Activated T-helper 17 cell treated with anti-CD3 and anti-CD28 coated beads, Interleukin-2, amount 50 U/mL, for 72 hours (primary cell): ENCODE measurements around the gene CCDC186. TPM values are rescaled to one million over a fixed set of nuclear protein-coding genes. Genes with fewer than 3 reads are reported as not detected.

Experiments
- ATAC-seq: fragments of 150-1000 bp; cut with Tn5 transposase; replicated peaks from 2 replicates; pipeline ENCODE4 v1.10.0; 2021; ENCODE audit warnings: mild to moderate bottlenecking, moderate library complexity
- H3K27ac Mint-ChIP-seq: one replicate; pipeline ENCODE4 v1.8.0; 2022; ENCODE audit warnings: mixed read lengths
- H3K27me3 Mint-ChIP-seq: one replicate; pipeline ENCODE4 v1.8.0; 2022; ENCODE audit warnings: mixed read lengths
- H3K36me3 Mint-ChIP-seq: one replicate; pipeline ENCODE4 v1.8.0; 2022; ENCODE audit warnings: low read depth, mild to moderate bottlenecking, mixed read lengths
- H3K4me1 Mint-ChIP-seq: one replicate; pipeline ENCODE4 v1.8.0; 2022; ENCODE audit warnings: mixed read lengths
- H3K4me3 Mint-ChIP-seq: one replicate; pipeline ENCODE4 v1.8.0; 2022; ENCODE audit warnings: mild to moderate bottlenecking, mixed read lengths
- H3K9me3 Mint-ChIP-seq: one replicate; pipeline ENCODE4 v1.8.0; 2022; ENCODE audit warnings: mixed read lengths
- total RNA-seq, 2 donors: library from RNA; stranded (reverse); gene quantifications; one replicate each; pipeline ENCODE4 v1.2.3, GENCODE V29; 2022

The CCDC186 gene
- total RNA-seq, 2 donors from 2014 or later: 10.8 to 14.8 TPM

GRCh38 chr10:114184276-114184675, 10.3 kb upstream of the CCDC186 start:
- Mint-ChIP-seq H3K27ac (no peak overlapping the region), H3K4me1 (no peaks in the 10 kb centered on the region), H3K4me3 (no peak overlapping the region), H3K27me3 (peaks cover 4% of the 10 kb centered on the region), H3K9me3 (no peaks in the 10 kb centered on the region), H3K36me3 (no peaks in the 10 kb centered on the region)
- no peak for ATAC-seq

- no peak overlapping the region for H3K27ac Mint-ChIP-seq
- H3K9me3 Mint-ChIP-seq: no peaks in the 10 kb centered on the region
- peaks cover 4% of the 10 kb centered on the region for H3K27me3 Mint-ChIP-seq
- no peak for ATAC-seq
- no peaks in the 10 kb centered on the region for H3K4me1 Mint-ChIP-seq
- no peaks in the 10 kb centered on the region for H3K36me3 Mint-ChIP-seq
- H3K4me3 Mint-ChIP-seq: no peak overlapping the region
Measured at GRCh38 chr10:114183563-114183962, 9.6 kb upstream of the CCDC186 start.

GRCh38 chr10:114181971-114182370, 8.0 kb upstream of the CCDC186 start:
- no peaks in the 10 kb centered on the region for H3K9me3 Mint-ChIP-seq
- no peaks in the 10 kb centered on the region for H3K27me3 Mint-ChIP-seq
- ATAC-seq: no peak

GRCh38 chr10:114180937-114181336, 6.9 kb upstream of the CCDC186 start:
- Mint-ChIP-seq H3K9me3 (no peaks in the 10 kb centered on the region), H3K4me1 (peaks cover 1% of the 10 kb centered on the region), H3K27ac (peak overlapping the region; percentile 36), H3K27me3 (no peaks in the 10 kb centered on the region), H3K4me3 (no peak overlapping the region), H3K36me3 (no peaks in the 10 kb centered on the region)
- ATAC-seq: peak; percentile 74

More at GRCh38 chr10:114181971-114182370, 8.0 kb upstream of the CCDC186 start:
- Mint-ChIP-seq H3K36me3 (no peaks in the 10 kb centered on the region), H3K4me1 (no peaks in the 10 kb centered on the region), H3K27ac (no peak overlapping the region), H3K4me3 (no peak overlapping the region)

GRCh38 chr10:114179747-114180146, 5.7 kb upstream of the CCDC186 start:
- Mint-ChIP-seq H3K9me3 (no peaks in the 10 kb centered on the region), H3K27me3 (no peaks in the 10 kb centered on the region), H3K4me3 (no peak overlapping the region), H3K4me1 (peaks cover 11% of the 10 kb centered on the region), H3K36me3 (no peaks in the 10 kb centered on the region), H3K27ac (no peak overlapping the region)
- ATAC-seq: no peak

GRCh38 chr10:114179148-114179547, 5.1 kb upstream of the CCDC186 start, which contains the start of gene TDRD1:
TSS of gene TDRD1 (plus strand) at chr10:114179353. CDS start at chr10:114187832, 8,479 bp downstream.
- no peak for ATAC-seq
- no peak within 1 kb of the TSS for H3K27ac Mint-ChIP-seq
- H3K9me3 Mint-ChIP-seq: no peaks in the 10 kb centered on the region
- H3K27me3 Mint-ChIP-seq: no peaks in the 10 kb centered on the region
- no peaks in the 10 kb centered on the region for H3K36me3 Mint-ChIP-seq
- no peak within 1 kb of the TSS for H3K4me3 Mint-ChIP-seq
- peaks cover 14% of the 10 kb centered on the region for H3K4me1 Mint-ChIP-seq

GRCh38 chr10:114176511-114176910, 2.5 kb upstream of the CCDC186 start:
- Mint-ChIP-seq H3K4me3 (no peak overlapping the region), H3K27me3 (no peaks in the 10 kb centered on the region), H3K9me3 (no peaks in the 10 kb centered on the region), H3K4me1 (peaks cover 23% of the 10 kb centered on the region), H3K27ac (no peak overlapping the region), H3K36me3 (peaks cover 4% of the 10 kb centered on the region)
- ATAC-seq: no peak

GRCh38 chr10:114175667-114176066, 1.7 kb upstream of the CCDC186 start:
- Mint-ChIP-seq H3K4me1 (peaks cover 23% of the 10 kb centered on the region), H3K4me3 (peak overlapping the region; percentile 94), H3K27ac (no peak overlapping the region), H3K9me3 (no peaks in the 10 kb centered on the region), H3K36me3 (peaks cover 4% of the 10 kb centered on the region), H3K27me3 (no peaks in the 10 kb centered on the region)
- ATAC-seq: no peak

GRCh38 chr10:114174695-114175188, 739 bp upstream of the CCDC186 start:
- H3K27ac Mint-ChIP-seq: peak overlapping the region; percentile 99
- no peaks in the 10 kb centered on the region for H3K27me3 Mint-ChIP-seq
- H3K4me1 Mint-ChIP-seq: peaks cover 23% of the 10 kb centered on the region
- peak overlapping the region; percentile 94 for H3K4me3 Mint-ChIP-seq
- H3K36me3 Mint-ChIP-seq: peaks cover 5% of the 10 kb centered on the region
- ATAC-seq: peak; percentile 30
- no peaks in the 10 kb centered on the region for H3K9me3 Mint-ChIP-seq

- ATAC-seq: peak; percentile 0
- Mint-ChIP-seq H3K4me1 (peaks cover 23% of the 10 kb centered on the region), H3K9me3 (no peaks in the 10 kb centered on the region), H3K4me3 (peak overlapping the region; percentile 94), H3K27ac (peak overlapping the region; percentile 99), H3K27me3 (no peaks in the 10 kb centered on the region), H3K36me3 (peaks cover 15% of the 10 kb centered on the region)
Measured at GRCh38 chr10:114173603-114173920, 441 bp downstream of the CCDC186 start.

GRCh38 chr10:114172776-114173602, 1.0 kb downstream of the CCDC186 start:
- H3K27ac Mint-ChIP-seq: peak overlapping the region; percentile 99
- no peaks in the 10 kb centered on the region for H3K9me3 Mint-ChIP-seq
- H3K36me3 Mint-ChIP-seq: peaks cover 20% of the 10 kb centered on the region
- H3K4me3 Mint-ChIP-seq: peak overlapping the region; percentile 94
- H3K27me3 Mint-ChIP-seq: no peaks in the 10 kb centered on the region
- H3K4me1 Mint-ChIP-seq: peaks cover 23% of the 10 kb centered on the region
- no peak for ATAC-seq

- Mint-ChIP-seq H3K27me3 (no peaks in the 10 kb centered on the region), H3K4me1 (peaks cover 23% of the 10 kb centered on the region), H3K4me3 (peak overlapping the region; percentile 94), H3K36me3 (peaks cover 24% of the 10 kb centered on the region), H3K9me3 (no peaks in the 10 kb centered on the region), H3K27ac (peak overlapping the region; percentile 99)
- ATAC-seq: no peak
Measured at GRCh38 chr10:114172216-114172615, 1.8 kb downstream of the CCDC186 start.

GRCh38 chr10:114168450-114169009, 5.5 kb downstream of the CCDC186 start:
- H3K4me1 Mint-ChIP-seq: peaks cover 18% of the 10 kb centered on the region
- H3K27me3 Mint-ChIP-seq: no peaks in the 10 kb centered on the region
- H3K36me3 Mint-ChIP-seq: peaks cover 30% of the 10 kb centered on the region
- H3K9me3 Mint-ChIP-seq: no peaks in the 10 kb centered on the region
- H3K27ac Mint-ChIP-seq: peak overlapping the region; percentile 5
- no peak for ATAC-seq
- H3K4me3 Mint-ChIP-seq: no peak overlapping the region

- ATAC-seq: peak; percentile 80
- H3K27ac Mint-ChIP-seq: peak overlapping the region; percentile 5
- H3K27me3 Mint-ChIP-seq: no peaks in the 10 kb centered on the region
- peaks cover 22% of the 10 kb centered on the region for H3K4me1 Mint-ChIP-seq
- H3K36me3 Mint-ChIP-seq: peaks cover 36% of the 10 kb centered on the region
- H3K9me3 Mint-ChIP-seq: no peaks in the 10 kb centered on the region
- no peak overlapping the region for H3K4me3 Mint-ChIP-seq
Measured at GRCh38 chr10:114167985-114168384, 6.0 kb downstream of the CCDC186 start.

GRCh38 chr10:114166494-114166893, 7.5 kb downstream of the CCDC186 start:
- ATAC-seq: no peak
- H3K36me3 Mint-ChIP-seq: peaks cover 49% of the 10 kb centered on the region
- peaks cover 17% of the 10 kb centered on the region for H3K4me1 Mint-ChIP-seq

More at GRCh38 chr10:114166494-114166893, 7.5 kb downstream of the CCDC186 start:
- Mint-ChIP-seq H3K4me3 (no peak overlapping the region), H3K27ac (no peak overlapping the region), H3K27me3 (no peaks in the 10 kb centered on the region), H3K9me3 (no peaks in the 10 kb centered on the region)
